Stimulated activated effector memory CD8-positive, alpha-beta T cell treated with anti-CD3 and anti-CD28 coated beads, Interleukin-12 subunit alpha, Interleukin-12 subunit beta, amount 100 ng/mL, for 72 hours (primary cell): ENCODE results near the gene GPR146.

ENCODE experiments used
- ATAC-seq: fragments of 150-1000 bp; cut with Tn5 transposase; 2 replicates; pipeline ENCODE4 v1.10.0; 2021
- DNase-seq, 2 donors: peaks; one replicate each; pipeline ENCODE4 v3.0.0; 2021 to 2022; ENCODE audit warnings: low spot score in 2 of 2
- H3K27ac Mint-ChIP-seq: one replicate; pipeline ENCODE4 v1.8.0; 2022; ENCODE audit warnings: mild to moderate bottlenecking, mixed read lengths
- H3K36me3 Mint-ChIP-seq: one replicate; pipeline ENCODE4 v1.8.0; 2022; ENCODE audit warnings: mild to moderate bottlenecking, mixed read lengths
- H3K4me1 Mint-ChIP-seq: one replicate; pipeline ENCODE4 v1.8.0; 2022; ENCODE audit warnings: mixed read lengths
- H3K4me3 Mint-ChIP-seq: one replicate; pipeline ENCODE4 v1.8.0; 2022; ENCODE audit warnings: mild to moderate bottlenecking, mixed read lengths
- H3K9me3 Mint-ChIP-seq: one replicate; pipeline ENCODE4 v1.8.0; 2022; ENCODE audit warnings: mixed read lengths

GPR146 gene

DNA sequence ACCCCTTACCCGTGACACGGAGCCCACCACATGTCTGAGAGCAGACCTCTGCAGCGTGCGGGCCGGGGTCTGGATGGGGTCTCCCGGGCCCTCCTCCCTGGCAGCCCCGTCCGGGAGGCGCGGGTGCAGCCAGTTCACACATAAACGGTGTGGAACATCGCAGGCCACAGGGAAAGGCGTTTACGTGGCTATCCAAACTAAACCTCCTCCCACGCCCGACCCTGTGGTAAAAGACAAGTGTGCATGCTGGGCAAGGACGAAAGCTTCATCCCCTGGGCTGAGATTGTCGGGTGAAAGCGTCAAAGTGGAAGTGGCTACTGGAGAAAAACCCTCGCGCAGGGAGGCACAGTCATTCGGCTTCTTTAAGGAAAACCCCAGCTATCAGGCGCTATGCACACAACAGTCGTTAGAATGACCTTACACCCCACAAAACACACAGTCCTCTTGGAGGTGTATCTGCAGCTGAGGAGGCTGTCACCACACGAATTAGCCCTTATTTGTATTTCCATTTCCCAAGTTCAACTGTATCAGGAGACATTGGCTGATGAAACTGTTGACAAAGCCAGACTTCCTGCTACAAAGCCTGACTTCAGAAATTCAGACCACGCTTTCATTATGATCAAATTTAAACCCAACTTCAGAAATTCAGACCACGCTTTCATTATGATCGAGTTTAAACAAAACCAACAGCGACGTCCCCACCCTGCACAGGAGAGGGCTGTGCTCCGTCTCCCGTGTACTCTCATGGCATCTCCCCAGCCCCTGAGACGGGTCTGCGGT lies 58.9 kb downstream of the GPR146 start:
- DNase-seq (peak; percentile 27 to 82), ATAC-seq (peak; percentile 90)
- Mint-ChIP-seq H3K36me3 (no peaks in the 10 kb centered on the region), H3K4me3 (peak overlapping the region; percentile 70), H3K4me1 (peaks cover 38% of the 10 kb centered on the region), H3K27ac (peak overlapping the region; percentile 84), H3K9me3 (no peaks in the 10 kb centered on the region)

DNA sequence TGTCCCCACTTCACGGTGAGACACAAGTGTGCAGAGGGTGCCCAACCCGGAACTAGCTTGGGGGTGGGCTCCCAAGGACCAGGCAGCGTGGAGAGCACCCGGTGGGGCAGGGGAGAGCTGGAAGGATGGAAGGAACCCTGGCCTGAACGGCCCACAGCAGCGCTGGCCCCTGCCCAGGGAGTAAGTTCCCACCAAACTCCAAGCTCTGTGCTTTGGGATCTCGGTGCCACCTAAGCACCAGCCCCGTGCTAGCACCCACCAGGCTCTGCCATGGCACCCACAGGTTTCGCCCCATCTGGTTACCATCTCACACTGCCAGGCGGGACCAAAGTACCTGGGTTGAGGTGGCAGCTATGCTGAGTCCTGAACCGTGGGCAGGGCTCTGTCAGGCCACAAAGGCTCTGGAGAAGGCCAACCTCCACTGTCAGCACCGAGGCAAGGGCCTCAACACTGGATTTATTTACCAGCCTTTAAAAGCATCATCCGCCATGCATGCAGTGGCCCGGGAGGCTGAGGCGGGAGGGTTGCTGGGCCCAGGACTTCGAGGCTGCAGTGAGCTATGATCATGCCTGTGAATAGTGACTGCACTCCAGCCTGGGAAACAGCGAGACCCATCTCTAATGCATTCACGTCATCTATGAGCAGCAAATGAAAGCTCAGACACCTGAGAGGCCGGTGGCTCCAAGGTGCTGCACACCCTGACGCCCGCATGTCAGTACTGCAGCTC lies 59.6 kb downstream of the GPR146 start:
- no peaks in the 10 kb centered on the region for H3K36me3 Mint-ChIP-seq
- peak in 1 of 2 donors; percentile 74 for DNase-seq
- no peaks in the 10 kb centered on the region for H3K9me3 Mint-ChIP-seq
- peak overlapping the region; percentile 70 for H3K4me3 Mint-ChIP-seq
- H3K4me1 Mint-ChIP-seq: peaks cover 38% of the 10 kb centered on the region
- ATAC-seq: no peak
- peak overlapping the region; percentile 84 for H3K27ac Mint-ChIP-seq

DNA sequence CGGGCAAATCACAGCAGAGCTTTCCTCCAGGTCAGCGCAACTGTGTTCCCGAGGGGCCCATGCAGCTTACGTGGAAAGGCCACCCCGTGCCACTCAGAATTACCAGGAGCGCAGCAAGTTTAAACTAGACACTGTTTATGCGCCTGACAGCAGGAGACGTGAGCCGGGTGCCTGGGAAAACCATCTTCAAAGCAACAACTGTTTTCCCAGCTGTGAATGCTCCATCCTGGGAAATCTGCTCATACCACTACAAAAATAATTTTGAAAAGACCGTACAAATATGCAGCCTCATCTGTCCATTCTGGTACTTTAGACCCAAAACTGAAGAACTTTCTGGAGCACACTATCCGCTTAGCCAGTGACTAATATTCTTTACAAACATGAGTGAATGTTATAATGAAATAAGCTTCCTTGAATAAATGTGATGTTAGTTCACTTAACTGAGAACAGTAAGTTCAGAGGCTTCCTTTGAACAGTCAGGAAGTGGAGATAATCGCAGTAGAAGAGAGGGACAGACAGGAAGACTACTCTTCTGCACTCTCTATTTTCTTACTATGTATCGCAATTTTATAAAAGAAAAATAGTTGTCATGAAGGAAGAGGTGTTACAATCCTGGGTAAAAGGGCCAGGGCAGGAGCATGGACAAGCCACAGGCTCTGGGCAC lies 60.3 kb downstream of the GPR146 start:
- Mint-ChIP-seq H3K27ac (no peak overlapping the region), H3K9me3 (no peaks in the 10 kb centered on the region), H3K36me3 (no peaks in the 10 kb centered on the region), H3K4me3 (peak overlapping the region; percentile 70), H3K4me1 (peaks cover 38% of the 10 kb centered on the region)
- no peak for DNase-seq
- ATAC-seq: no peak

DNA sequence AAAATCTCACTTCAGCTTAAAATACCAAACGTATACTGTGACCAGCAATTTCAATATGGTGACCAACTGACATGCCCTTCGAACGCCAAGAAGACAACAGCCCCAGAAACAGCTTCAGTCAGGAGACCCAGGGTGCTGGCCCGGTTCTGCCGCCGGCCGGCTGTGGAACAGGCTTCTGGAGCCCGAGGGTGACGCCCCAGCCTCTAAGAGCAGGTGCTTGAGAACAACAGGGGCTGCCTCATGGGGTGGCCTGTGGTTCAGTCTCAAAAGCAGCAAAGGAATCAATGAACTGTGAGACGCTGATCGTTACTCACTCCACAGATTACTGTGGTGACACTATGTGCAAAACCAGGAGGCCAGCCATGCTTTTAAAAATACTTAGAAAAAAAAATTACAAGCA lies 60.8 kb downstream of the GPR146 start:
- Mint-ChIP-seq H3K9me3 (no peaks in the 10 kb centered on the region), H3K4me3 (no peak overlapping the region), H3K36me3 (no peaks in the 10 kb centered on the region), H3K27ac (no peak overlapping the region), H3K4me1 (peaks cover 38% of the 10 kb centered on the region)
- ATAC-seq (no peak), DNase-seq (no peak)

DNA sequence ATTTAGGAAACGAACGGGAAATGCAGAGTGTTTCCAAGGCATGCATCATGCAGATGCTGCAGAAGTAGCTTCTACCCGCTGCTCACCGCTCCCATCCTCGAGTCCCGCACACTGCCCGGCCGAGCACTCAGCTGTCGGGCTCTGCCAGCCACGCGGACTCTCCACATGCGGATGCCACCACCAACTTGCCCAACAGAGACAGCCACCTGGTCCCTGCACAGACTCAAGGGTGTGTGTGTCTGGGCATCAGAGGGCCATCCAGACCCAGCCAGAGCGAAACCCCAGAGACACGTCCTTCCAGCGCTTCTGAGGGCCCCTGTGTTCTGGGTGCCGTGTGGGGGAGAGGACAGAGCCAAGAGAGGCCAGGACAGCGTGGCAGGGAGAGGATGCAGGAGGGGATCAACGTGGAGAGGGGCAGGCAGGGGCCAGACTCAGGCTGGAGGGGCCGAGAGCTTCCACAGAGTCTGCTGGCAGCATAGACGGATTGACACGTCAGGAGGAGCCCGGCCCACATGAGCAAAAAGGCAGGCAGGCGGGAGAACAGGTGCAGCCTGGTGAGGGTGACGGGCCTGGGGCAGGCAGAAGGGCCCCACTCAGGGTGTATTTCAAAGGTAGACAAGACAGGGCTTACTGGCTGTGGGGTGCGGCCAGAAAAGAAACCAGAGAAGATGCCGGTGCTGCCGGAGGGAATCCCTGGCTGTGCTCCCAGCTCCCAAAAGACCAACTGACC lies 61.9 kb downstream of the GPR146 start:
- Mint-ChIP-seq H3K36me3 (no peaks in the 10 kb centered on the region), H3K9me3 (no peaks in the 10 kb centered on the region), H3K4me3 (no peak overlapping the region), H3K27ac (no peak overlapping the region), H3K4me1 (peaks cover 38% of the 10 kb centered on the region)
- no peak for ATAC-seq
- DNase-seq: no peak

DNA sequence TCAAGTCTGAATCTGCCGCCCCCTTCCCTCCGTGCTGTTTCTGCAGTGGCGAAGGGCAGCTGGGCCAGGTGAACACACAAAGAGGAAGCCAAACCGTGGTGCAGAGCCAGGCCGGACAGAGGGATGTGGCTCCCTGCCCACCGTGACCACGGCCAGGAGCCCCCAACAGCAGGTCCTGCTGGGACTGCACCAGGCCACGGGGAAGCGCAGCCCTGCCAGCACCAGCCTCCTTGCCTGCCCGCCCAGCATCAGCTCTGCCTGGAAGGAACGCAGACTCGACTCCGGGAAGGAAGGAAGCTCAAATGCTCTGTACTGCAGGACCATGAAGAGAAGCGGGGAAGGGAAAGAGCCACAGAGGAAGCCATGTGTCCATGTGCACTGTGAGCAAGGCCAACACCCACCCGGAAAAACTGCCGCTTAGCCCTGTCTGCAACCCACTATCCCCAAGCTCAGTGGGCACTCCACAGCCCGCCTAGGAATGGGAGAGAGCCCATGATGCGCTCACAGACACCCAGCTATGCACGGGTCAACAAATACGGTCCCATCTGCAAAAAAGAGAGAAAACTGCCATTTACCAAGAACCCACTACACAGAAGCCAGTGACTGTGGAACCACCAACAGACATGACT lies 62.6 kb downstream of the GPR146 start:
- Mint-ChIP-seq H3K36me3 (no peaks in the 10 kb centered on the region), H3K9me3 (no peaks in the 10 kb centered on the region), H3K27ac (no peak overlapping the region), H3K4me3 (no peak overlapping the region), H3K4me1 (peaks cover 35% of the 10 kb centered on the region)
- DNase-seq (no peak), ATAC-seq (no peak)

DNA sequence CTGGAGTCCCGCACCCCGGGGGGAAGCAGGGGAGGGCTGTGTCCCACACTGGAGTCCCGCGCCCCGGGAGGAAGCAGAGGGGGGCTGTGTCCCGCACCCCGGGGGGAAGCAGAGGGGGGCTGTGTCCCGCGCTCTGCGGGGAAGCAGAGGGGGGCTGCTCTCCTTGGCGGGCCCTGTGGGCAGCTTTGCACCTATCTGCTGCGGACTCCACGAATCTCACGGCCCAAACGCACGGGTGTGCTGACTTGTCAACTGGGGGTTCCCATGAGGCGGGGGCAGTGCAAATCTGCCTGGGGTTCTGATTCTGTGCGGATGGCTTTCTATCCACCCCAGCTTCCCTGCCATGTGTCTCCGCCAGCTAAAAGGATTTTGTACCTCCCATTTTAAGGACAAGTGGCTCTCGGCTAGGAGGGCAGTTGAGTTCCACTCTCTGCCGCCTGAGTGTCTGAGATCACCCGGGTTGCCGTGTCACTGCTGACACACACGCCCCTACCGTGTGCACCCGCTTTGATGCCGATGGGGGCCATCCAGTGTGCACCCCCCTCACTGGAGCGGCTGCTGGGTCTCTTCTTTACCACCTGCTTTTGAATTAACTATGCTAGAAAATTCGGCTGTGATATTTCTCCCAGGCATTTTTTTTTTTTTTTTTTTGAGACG lies 64.0 kb downstream of the GPR146 start:
- Mint-ChIP-seq H3K36me3 (no peaks in the 10 kb centered on the region), H3K9me3 (no peaks in the 10 kb centered on the region), H3K27ac (no peak overlapping the region), H3K4me3 (no peak overlapping the region), H3K4me1 (peaks cover 21% of the 10 kb centered on the region)
- no peak for DNase-seq
- no peak for ATAC-seq
